Activated naive CD4-positive, alpha-beta T cell treated with anti-CD3 and anti-CD28 coated beads, Interleukin-2, amount 50 U/mL, for 72 hours (primary cell): ENCODE measurements around the gene ULK4. TPM values are rescaled to one million over a fixed set of nuclear protein-coding genes. Genes with fewer than 3 reads are reported as not detected.
"Not testable (repeated sequence)": the region's sequence is repeated elsewhere in the genome, so short reads cannot be mapped to it uniquely, and the experiment has no call there.

Experiments used
- ATAC-seq, 2 donors: fragments of 150-1000 bp; cut with Tn5 transposase; 2 replicates each; pipeline ENCODE4 v1.10.0; 2021; ENCODE audit warnings: mild to moderate bottlenecking in 2 of 2, moderate library complexity in 2 of 2
- DNase-seq, 2 donors: peaks; one replicate each; pipeline ENCODE4 v3.0.0; 2021 to 2022; ENCODE audit warnings: low spot score in 2 of 2
- H3K27ac Mint-ChIP-seq, 2 donors: one replicate each; pipeline ENCODE4 v1.8.0; 2022; ENCODE audit warnings: mild to moderate bottlenecking in 2 of 2, mixed read lengths in 2 of 2
- H3K36me3 Mint-ChIP-seq, 2 donors: one replicate each; pipeline ENCODE4 v1.8.0; 2022; ENCODE audit warnings: mixed read lengths in 2 of 2
- H3K9me3 Mint-ChIP-seq, 2 donors: one replicate each; pipeline ENCODE4 v1.8.0; 2022; ENCODE audit warnings: mixed read lengths in 2 of 2
- total RNA-seq, 2 donors: library from RNA; stranded (reverse); gene quantifications; one replicate each; pipeline ENCODE4 v1.2.3, GENCODE V29; 2022

Gene ULK4
- total RNA-seq, 2 donors from 2014 or later, result 8.1 to 8.9 TPM

DNA sequence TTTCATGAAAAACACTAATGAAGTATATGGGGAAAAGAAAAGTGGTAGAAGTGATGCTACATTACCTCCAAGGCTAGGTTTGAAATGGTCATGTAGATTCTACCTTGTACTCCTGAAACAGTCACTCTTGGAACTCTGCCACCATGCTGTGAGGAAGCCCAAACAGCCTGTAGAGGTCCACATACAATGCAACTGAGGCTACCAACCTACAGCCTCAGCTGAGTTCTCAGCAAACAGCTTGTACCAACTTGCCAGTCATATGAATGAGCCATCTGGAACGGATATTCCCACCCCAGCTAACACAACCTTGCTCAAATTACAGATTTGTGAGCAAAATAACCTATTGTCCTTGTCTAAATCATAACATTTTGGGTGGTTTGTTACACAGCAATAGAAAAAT, 193.5 kb downstream of the ULK4 start:
- Mint-ChIP-seq H3K9me3 (peaks cover 0 to 4% of the 10 kb centered on the region in 2 donors), H3K36me3 (peaks cover 0 to 4% of the 10 kb centered on the region in 2 donors), H3K27ac (no peak overlapping the region)
- DNase-seq (no peak), ATAC-seq (no peak)

DNA sequence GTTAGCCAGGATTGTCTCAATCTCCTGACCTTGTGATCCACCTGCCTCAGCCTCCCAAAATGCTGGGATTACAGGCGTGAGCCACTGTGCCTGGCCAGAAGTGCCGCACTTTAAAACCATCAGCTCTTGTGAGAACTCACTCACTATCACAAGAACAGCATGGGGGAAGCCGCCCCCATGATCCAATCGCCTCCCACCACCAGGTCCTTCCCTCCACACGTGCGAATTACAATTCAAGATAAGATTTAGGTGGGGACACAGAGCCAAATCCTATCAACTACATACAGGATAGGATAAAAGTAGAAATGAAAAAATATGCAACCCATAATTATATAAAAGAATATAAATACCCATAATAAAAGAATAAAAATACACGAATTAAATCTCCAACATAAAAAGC, 199.0 kb downstream of the ULK4 start:
- not testable (repeated sequence) for H3K36me3 Mint-ChIP-seq, ATAC-seq, DNase-seq, H3K27ac Mint-ChIP-seq, H3K9me3 Mint-ChIP-seq

- H3K27ac Mint-ChIP-seq, result no peak overlapping the region
- ATAC-seq (no peak), DNase-seq (no peak)
- H3K36me3 Mint-ChIP-seq, result peaks cover 0 to 5% of the 10 kb centered on the region in 2 donors
- H3K9me3 Mint-ChIP-seq, result no peaks in the 10 kb centered on the region
Measured at GRCh38 chr3:41753651-41754050, 208.3 kb downstream of the ULK4 start.

GRCh38 chr3:41751597-41751996, 210.3 kb downstream of the ULK4 start:
- DNase-seq, result no peak
- peak overlapping the region; percentile 11 to 15 for H3K27ac Mint-ChIP-seq
- H3K36me3 Mint-ChIP-seq, result peaks cover 0 to 5% of the 10 kb centered on the region in 2 donors
- no peaks in the 10 kb centered on the region for H3K9me3 Mint-ChIP-seq
- peak; percentile 83 to 96 for ATAC-seq

DNA sequence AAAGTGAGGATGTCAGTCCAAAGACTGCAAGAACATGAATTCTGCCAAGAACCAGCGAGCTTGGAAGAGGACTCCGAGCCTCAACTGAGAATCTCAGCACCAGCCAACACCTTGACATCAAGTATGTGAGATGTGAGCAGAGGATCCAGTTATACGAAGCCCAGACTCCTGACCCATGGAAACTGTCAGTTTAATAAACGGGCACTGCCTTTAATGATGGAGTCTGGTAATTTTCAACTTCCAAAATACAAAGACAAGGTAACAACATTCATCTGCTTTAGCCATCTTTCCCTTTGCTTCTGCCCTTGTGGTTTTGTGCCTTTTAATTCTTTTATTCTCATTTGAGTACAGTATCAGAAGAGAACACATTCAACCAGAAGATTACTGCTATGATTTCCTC, 211.9 kb downstream of the ULK4 start:
- Mint-ChIP-seq H3K9me3 (no peaks in the 10 kb centered on the region), H3K27ac (no peak overlapping the region), H3K36me3 (peaks cover 0 to 5% of the 10 kb centered on the region in 2 donors)
- no peak for DNase-seq
- no peak for ATAC-seq

DNA sequence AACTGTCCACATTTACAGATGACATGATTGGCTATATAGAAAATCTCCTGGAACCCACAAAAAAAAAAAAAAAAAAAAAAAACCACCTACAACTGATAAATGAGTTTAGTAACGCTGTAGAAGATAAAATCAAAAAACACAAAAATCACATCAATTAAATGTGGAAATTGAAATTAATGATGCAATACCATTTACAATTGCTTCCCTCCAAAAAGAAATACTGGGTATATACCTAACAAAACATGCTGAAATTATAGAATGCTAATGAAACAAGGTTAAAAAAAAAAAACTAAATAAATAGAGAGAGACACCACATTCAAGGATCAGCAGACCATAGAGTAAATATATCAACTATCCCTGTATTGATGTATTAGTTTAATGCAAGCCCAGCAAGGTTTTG, 215.7 kb downstream of the ULK4 start:
- H3K9me3 Mint-ChIP-seq, result no peaks in the 10 kb centered on the region
- H3K27ac Mint-ChIP-seq, result no peak overlapping the region
- DNase-seq (no peak), ATAC-seq (no peak)
- peaks cover 0 to 12% of the 10 kb centered on the region in 2 donors for H3K36me3 Mint-ChIP-seq

GRCh38 chr3:41742121-41742520, 219.8 kb downstream of the ULK4 start:
- no peak for DNase-seq
- no peak overlapping the region for H3K27ac Mint-ChIP-seq
- H3K36me3 Mint-ChIP-seq, result peaks cover 12 to 23% of the 10 kb centered on the region in 2 donors
- no peak for ATAC-seq
- H3K9me3 Mint-ChIP-seq, result peaks cover 0 to 4% of the 10 kb centered on the region in 2 donors

DNA sequence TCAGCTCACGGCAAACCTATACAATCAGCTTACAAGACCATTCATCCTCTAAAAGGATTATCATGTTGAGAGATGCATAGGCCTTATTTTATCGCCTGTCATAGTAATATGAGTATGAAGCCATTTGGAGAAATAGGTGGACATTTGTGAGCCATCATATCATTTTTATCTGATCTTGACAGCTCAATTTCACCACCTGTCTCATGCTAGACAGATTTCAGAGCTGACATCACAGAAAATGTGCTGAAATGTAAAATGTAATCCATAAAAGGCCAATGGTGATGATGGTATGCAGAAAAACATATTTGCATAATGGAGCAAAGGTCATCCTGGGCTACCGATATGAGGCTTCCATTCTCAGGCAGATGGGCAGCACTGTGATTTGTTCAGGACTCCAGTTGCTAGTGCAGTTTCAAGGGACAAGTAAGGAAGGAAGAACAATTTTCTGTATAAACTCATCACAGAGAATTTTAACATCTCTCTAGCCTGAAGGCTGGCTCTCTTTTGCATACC, 221.5 kb downstream of the ULK4 start:
- peaks cover 12 to 27% of the 10 kb centered on the region in 2 donors for H3K36me3 Mint-ChIP-seq
- ATAC-seq, result no peak
- peaks cover 0 to 4% of the 10 kb centered on the region in 2 donors for H3K9me3 Mint-ChIP-seq
- DNase-seq, result no peak
- no peak overlapping the region for H3K27ac Mint-ChIP-seq

DNA sequence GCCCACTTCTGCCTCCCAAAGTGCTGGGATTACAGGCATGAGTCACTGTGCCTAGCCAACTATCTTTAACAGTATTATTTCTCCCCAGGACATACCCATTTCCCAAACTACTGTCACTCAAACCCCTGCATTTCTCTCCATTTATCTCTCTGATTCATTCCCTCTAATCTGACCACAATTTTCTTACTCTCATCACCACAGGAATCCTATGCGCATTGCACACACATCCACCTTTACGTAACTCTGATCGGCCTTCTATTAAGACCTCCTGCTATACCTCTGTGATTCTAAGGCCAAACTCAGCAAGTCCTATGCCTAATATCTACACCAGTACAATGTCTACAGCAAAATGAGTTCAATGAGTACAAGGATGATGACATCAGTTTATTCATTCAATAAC, 235.0 kb downstream of the ULK4 start:
- peaks cover 0 to 15% of the 10 kb centered on the region in 2 donors for H3K36me3 Mint-ChIP-seq
- DNase-seq, result no peak
- no peak for ATAC-seq
- H3K27ac Mint-ChIP-seq, result no peak overlapping the region
- H3K9me3 Mint-ChIP-seq, result peaks cover 3 to 14% of the 10 kb centered on the region in 2 donors

- Mint-ChIP-seq H3K27ac (no peak overlapping the region), H3K36me3 (no peaks in the 10 kb centered on the region), H3K9me3 (no peaks in the 10 kb centered on the region)
- ATAC-seq (no peak), DNase-seq (no peak)
Measured at GRCh38 chr3:41717641-41718040, 244.3 kb downstream of the ULK4 start.

DNA sequence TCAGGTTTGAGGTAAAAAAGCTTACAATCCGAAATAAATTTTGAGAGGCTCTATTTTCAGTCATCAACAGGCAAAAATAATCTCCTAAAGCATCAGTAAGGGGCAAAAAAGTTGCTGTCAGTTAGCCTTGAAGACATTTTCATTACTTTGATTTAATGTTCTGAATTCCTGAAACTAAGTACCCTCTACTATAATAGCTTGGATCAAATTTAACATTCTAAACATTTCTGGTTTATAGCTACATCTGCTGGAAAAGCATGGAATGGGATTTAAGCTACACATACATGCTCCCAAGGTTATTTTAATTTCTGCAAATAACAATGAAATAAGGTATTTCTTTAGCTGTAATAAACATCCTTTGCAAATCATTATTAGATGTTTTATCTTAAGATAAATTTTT, 245.4 kb downstream of the ULK4 start:
- ATAC-seq, result no peak
- Mint-ChIP-seq H3K9me3 (no peaks in the 10 kb centered on the region), H3K27ac (no peak overlapping the region), H3K36me3 (no peaks in the 10 kb centered on the region)
- no peak for DNase-seq

DNA sequence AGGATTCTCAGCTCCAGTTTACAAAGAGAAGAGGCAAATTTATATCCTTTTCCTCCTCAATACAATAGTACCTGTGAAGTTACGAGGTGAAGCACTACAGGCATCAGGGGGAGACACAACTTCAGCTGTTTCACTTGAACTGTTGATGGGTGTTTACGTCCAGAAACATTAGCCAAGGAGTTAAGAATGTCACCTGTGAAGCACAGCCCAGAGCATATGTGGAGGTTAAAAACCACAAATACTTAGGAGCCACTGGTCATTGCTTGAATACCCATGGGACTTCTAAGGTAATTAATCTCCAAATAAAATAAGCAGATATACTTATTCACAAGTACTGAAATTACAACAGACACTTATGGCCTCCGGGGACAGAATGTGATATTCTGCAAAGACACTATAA, 246.5 kb downstream of the ULK4 start:
- H3K9me3 Mint-ChIP-seq, result no peaks in the 10 kb centered on the region
- H3K36me3 Mint-ChIP-seq, result peaks cover 0 to 7% of the 10 kb centered on the region in 2 donors
- H3K27ac Mint-ChIP-seq, result no peak overlapping the region
- ATAC-seq (no peak), DNase-seq (no peak)

DNA sequence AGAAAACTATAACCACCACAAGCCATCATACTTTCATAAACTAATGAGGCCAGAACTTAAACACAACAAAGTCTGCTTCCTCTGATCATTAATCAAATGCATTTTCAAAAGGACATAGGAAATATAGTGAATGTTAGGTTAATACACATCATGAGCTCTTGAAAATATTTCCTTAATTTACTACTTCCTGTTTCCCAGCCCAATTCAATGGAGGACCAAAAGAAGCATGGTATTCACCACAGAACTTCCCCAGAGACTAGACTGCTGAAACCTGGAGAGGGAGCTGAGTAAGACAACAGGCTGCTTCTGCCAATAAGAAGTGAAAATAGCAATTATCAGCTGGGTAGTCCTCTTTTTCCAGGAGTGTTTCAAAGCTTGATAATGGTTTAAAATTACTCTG, 250.3 kb downstream of the ULK4 start:
- no peak for ATAC-seq
- peaks cover 0 to 8% of the 10 kb centered on the region in 2 donors for H3K36me3 Mint-ChIP-seq
- H3K27ac Mint-ChIP-seq, result no peak overlapping the region

DNA sequence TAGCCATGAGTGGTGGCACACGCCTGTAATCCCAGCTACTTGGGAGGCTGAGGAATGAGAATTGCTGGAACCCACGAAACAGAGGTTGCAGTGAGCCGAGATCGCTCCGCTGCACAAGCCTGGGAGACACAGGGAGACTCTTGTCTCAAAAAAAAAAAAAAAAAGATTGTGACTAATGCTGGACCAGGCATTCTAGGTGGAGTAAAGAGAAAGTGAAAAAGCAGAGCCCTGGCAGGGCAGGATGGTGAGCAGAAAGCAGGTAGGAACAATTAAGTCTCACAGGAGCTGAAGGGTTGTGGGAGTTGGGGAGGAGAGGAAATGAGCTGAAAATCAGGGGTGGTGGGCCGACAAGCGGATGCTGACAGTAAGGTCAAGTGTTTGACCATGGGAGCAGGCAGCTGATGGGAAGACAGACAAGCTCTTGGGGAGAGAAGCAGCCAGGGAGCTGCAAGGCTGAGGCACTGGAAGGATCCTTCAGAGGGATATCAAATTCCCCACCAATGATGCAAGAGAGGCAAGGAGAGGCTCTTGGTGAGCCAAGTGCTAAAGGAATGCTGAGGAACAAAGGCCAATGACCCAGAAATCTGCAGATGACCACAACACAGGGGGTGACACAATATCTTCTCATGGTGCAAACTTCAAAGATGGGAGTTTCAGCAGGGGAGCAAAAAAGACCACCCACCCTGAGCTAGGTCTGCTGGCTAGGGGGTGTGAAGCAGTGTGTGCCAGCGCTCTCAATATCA, 251.1 kb downstream of the ULK4 start:
- Mint-ChIP-seq H3K9me3 (no peaks in the 10 kb centered on the region), H3K36me3 (peaks cover 0 to 8% of the 10 kb centered on the region in 2 donors), H3K27ac (peak overlapping the region in 1 of 2 donors; percentile 35)
- ATAC-seq (no peak), DNase-seq (no peak)

More for the DNA sequence above, 250.3 kb downstream of the ULK4 start:
- no peaks in the 10 kb centered on the region for H3K9me3 Mint-ChIP-seq
- no peak for DNase-seq

DNA sequence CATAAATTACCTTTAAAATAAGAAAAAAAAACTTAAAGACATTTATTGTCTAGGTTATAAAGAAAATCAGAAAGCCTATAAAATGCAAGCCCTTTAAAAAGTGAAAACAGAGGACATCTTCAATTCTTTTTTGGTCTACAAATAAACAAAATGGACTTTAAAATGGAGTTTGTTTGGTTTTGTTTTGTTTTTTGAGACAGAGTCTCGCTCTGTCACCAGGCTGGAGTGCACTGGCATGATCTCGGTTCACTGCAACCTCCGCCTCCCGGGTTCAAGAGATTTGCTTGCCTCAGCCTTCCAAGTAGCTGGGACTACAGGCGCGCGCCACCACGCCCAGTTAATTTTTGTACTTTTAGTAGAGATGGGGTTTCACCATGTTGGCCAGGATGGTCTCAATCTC, 252.7 kb downstream of the ULK4 start:
- ATAC-seq, H3K9me3 Mint-ChIP-seq, H3K36me3 Mint-ChIP-seq, H3K27ac Mint-ChIP-seq, DNase-seq: not testable (repeated sequence)

GRCh38 chr3:41708176-41708575, 253.7 kb downstream of the ULK4 start:
- DNase-seq (no peak), ATAC-seq (no peak)
- Mint-ChIP-seq H3K36me3 (peaks cover 0 to 8% of the 10 kb centered on the region in 2 donors), H3K9me3 (no peaks in the 10 kb centered on the region), H3K27ac (no peak overlapping the region)

DNA sequence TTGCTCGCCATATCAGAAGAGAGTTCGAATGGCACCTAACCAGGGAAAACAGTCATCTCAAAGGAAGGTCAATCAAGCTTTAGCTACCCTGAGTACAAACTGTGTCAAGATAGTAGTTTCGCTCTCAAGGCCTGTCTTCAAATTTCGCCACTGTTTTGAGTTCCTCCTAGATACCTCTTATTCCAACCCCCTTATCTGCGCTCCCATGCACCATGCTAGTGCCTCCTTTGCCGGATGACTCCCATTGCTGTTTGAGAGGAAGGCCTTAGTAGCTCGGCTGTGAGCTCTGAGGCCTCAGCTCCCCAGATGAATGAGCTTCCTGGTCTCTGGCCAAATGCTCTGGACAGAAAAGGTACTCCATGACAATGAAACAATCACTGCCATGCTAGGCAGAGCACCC, 256.0 kb downstream of the ULK4 start:
- ATAC-seq, result no peak

GRCh38 chr3:41701191-41701698, 260.7 kb downstream of the ULK4 start:
- ATAC-seq (no peak), DNase-seq (no peak)
- H3K9me3 Mint-ChIP-seq, result no peaks in the 10 kb centered on the region
- no peak overlapping the region for H3K27ac Mint-ChIP-seq
- H3K36me3 Mint-ChIP-seq, result no peaks in the 10 kb centered on the region

More for the DNA sequence above, 256.0 kb downstream of the ULK4 start:
- H3K27ac Mint-ChIP-seq, result no peak overlapping the region
- DNase-seq, result no peak
- no peaks in the 10 kb centered on the region for H3K9me3 Mint-ChIP-seq
- H3K36me3 Mint-ChIP-seq, result peaks cover 0 to 6% of the 10 kb centered on the region in 2 donors
